ENCODE measurements around the gene PDCD1. TPM values are rescaled to one million over a fixed set of nuclear protein-coding genes. Genes with fewer than 3 reads are reported as not detected.
A peak's percentile ranks its signal among the peaks of the same experiment; 100 is the strongest.
"Not testable (repeated sequence)": the region's sequence is repeated elsewhere in the genome, so short reads cannot be mapped to it uniquely, and the experiment has no call there.

PDCD1 gene
- total and polyA plus RNA-seq, 10 of the 15 experiments (the other 5 are each of a cell fraction or from before 2014, with no cell fraction given): 0.62 to 6.4 (median 2.9) TPM; not detected in 2

GRCh38 chr2:241858206-241859016 is at the start of gene PDCD1 (continued):
- TF ChIP-seq CEBPB (IDR thresholded peaks at IDR 0.05; ENCODE audit: borderline replicate concordance in 1 of 2, low read depth in 2 of 2, low read length in 2 of 2) (no peak), POU2F2 (IDR thresholded peaks at IDR 0.05; ENCODE audit: borderline replicate concordance, low read depth, low read length) (0 out of 3 replicates have a peak, but pooled peaks have one; percentile 71), NFYA (IDR thresholded peaks at IDR 0.05; ENCODE audit: borderline replicate concordance, low read depth, low read length) (no peak), E4F1 (IDR thresholded peaks at IDR 0.05; ENCODE audit: borderline replicate concordance, partially characterized antibody) (no peak), RAD51 (IDR thresholded peaks at IDR 0.05) (no peak), STAT1 (conservative IDR thresholded peaks at IDR 0.05) (0 out of 2 replicates have a peak, but pooled peaks have one; percentile 60), POLR2AphosphoS2 (IDR thresholded peaks at IDR 0.05; ENCODE audit: low read depth, low read length) (no peak), ZBTB11 (CRISPR knock-in tag; IDR thresholded peaks at IDR 0.05) (no peak), KAT2A (conservative IDR thresholded peaks at IDR 0.05; ENCODE audit: control insufficient read depth, low read depth, low read length) (no peak), SREBF2 (IDR thresholded peaks at IDR 0.05; ENCODE audit: low read length) (no peak), MXI1 (IDR thresholded peaks at IDR 0.05; ENCODE audit: low read depth, low read length) (peak; percentile 46), ZBTB33 (IDR thresholded peaks at IDR 0.05) (no peak), DPF2 (IDR thresholded peaks at IDR 0.05) (peak; percentile 8; the same call in 1 of the 2 replicates), TAF1 (IDR thresholded peaks at IDR 0.05; ENCODE audit: borderline replicate concordance, low read depth, low read length) (peak; percentile 57; the same call in 1 of the 2 replicates), NBN (IDR thresholded peaks at IDR 0.05) (no peak)

- POLR2A ChIA-PET; FAIRE-seq; H3K4me3 ChIP-seq; H3K27ac ChIP-seq (ENCODE audit: control insufficient read depth, insufficient read depth); H2AFZ ChIP-seq (ENCODE audit: control insufficient read depth, low read depth, low read length); RAD21 ChIA-PET (ENCODE audit: unreplicated experiment); H3K4me2 ChIP-seq (ENCODE audit: control insufficient read depth, insufficient read depth); DNase-seq (ENCODE audit: low read depth, low spot score); H3K36me3 ChIP-seq (ENCODE audit: control insufficient read depth in 2 of 2, insufficient read depth in 2 of 2, low read length in 1 of 2); intact Hi-C loops (cut with micrococcal nuclease; ENCODE audit: unreplicated experiment); in situ Hi-C loops (cut with MboI); ATAC-seq; H4K20me1 ChIP-seq (ENCODE audit: control insufficient read depth, insufficient read depth); BruUV-seq (replicated peaks); CTCF ChIA-PET; SMC1A ChIA-PET (ENCODE audit: uncharacterized antibody, unreplicated experiment); H3K27me3 ChIP-seq (replicated peaks in 1 of 2; ENCODE audit: control insufficient read depth in 2 of 2, insufficient read depth in 2 of 2, low read length in 1 of 2); H3K79me2 ChIP-seq (ENCODE audit: control insufficient read depth, insufficient read depth, low read length); H3K4me1 ChIP-seq (ENCODE audit: control insufficient read depth, insufficient read depth, low read length); H3K9me3 ChIP-seq (replicated peaks; ENCODE audit: control insufficient read depth, insufficient read depth, low read length); H3K9ac ChIP-seq (ENCODE audit: control insufficient read depth, insufficient read depth, low read length): not testable (repeated sequence)
- 88% methylated on average over 7 of the region's 7 CpGs for whole genome bisulfite sequencing (ENCODE audit: insufficient coverage, insufficient replicate concordance, low lambda C conversion rate, missing lambda C conversion rate)
Measured at GRCh38 chr2:241907831-241908230, 49.1 kb upstream of the PDCD1 start.
